Measurements from ENCODE around the gene WDR88.
"Not testable (repeated sequence)": the region's sequence is repeated elsewhere in the genome, so short reads cannot be mapped to it uniquely, and the experiment has no call there.

WDR88 gene

DNA sequence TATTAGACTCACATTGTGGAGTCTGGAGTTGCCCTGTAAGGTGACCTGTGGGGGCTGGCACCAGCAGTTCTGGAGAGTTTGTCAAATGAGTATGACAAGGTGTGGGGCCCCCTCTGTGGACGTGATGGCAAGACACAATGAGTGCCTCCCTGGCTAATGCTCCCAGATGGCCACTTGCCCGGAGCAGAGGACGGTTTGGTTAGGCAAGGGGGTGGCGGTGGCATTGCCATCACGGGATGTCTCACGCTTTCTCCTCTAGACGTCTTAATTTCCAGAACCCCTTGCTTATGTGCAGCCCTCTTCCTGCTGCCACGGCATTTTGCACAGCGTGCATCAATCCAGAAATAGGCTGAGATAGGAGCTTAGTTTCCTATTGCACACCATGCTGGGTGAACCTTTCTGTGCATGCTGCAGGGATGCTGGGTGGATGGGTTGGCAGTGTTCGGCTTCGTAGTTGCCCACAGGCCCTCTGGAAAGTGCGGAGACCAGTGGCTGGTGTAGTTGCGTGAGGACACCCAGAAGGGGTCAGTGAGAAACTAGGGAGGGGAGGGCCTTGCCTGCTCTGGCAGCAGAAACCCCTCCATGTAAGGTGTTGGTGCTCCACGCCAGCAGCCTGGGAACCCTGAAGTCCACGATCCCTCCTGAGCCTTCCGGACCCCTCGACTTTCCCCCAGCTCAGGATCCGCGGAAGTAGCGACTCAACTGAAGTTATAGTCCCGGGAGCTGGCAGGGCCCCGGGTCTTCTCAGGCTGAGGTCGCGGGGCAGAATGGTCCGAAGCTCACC lies 44.2 kb downstream of the WDR88 start:
- peak; percentile 38 for DNase-seq (ENCODE audit: low read depth, low spot score)
- in situ Hi-C loops (cut with HindIII; ENCODE audit: low sequenced_read_pairs), result no loop called here
- TF ChIP-seq, protein P1, sequence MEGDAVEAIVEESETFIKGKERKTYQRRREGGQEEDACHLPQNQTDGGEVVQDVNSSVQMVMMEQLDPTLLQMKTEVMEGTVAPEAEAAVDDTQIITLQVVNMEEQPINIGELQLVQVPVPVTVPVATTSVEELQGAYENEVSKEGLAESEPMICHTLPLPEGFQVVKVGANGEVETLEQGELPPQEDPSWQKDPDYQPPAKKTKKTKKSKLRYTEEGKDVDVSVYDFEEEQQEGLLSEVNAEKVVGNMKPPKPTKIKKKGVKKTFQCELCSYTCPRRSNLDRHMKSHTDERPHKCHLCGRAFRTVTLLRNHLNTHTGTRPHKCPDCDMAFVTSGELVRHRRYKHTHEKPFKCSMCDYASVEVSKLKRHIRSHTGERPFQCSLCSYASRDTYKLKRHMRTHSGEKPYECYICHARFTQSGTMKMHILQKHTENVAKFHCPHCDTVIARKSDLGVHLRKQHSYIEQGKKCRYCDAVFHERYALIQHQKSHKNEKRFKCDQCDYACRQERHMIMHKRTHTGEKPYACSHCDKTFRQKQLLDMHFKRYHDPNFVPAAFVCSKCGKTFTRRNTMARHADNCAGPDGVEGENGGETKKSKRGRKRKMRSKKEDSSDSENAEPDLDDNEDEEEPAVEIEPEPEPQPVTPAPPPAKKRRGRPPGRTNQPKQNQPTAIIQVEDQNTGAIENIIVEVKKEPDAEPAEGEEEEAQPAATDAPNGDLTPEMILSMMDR (IDR thresholded peaks at IDR 0.05; ENCODE audit: low read depth, low read length), result no peak
- peak overlapping the region; percentile 70 for H3K4me3 ChIP-seq (ENCODE audit: low read depth, low read length)

DNA sequence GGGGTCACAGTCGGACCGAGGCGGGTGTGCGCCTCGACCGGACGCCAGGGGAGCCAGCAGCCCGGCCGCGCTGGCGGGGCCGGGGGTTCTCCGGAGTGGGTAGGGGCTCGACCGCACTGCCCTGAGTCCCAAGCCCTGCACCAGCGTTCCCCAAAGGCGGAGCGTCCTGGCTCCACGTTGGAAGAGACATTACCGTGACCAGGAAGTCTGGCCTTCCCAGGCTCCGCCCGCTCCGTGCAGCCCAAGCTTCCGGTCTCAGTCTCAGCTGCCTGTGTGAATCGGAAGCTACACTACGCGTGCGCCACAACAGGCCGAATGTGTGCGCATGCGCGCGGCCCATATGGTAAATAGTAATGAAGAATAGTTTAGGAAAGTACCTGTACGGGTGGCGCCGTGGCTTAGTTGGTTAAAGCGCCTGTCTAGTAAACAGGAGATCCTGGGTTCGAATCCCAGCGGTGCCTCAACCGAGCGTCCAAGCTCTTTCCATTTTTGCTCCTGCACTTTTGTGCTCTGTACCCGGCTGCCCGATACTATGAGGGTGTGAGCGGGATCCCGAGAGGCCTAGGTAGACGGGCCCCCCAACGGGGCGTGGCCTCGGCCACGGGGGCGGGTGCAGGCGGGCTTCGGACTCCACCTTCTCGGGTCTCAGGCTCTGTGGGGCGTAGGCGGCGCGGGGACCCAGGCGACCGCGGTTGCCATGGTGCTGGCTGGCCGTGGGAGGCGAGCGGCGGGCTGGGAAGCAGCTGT lies 44.9 kb downstream of the WDR88 start:
- peak; percentile 99 for DNase-seq (ENCODE audit: low read depth, low spot score)
- peak overlapping the region; percentile 70 for H3K4me3 ChIP-seq (ENCODE audit: low read depth, low read length)
- TF ChIP-seq, protein P1 (IDR thresholded peaks at IDR 0.05; ENCODE audit: low read depth, low read length), result no peak
- in situ Hi-C loops (cut with HindIII; ENCODE audit: low sequenced_read_pairs), result no loop called here

DNA sequence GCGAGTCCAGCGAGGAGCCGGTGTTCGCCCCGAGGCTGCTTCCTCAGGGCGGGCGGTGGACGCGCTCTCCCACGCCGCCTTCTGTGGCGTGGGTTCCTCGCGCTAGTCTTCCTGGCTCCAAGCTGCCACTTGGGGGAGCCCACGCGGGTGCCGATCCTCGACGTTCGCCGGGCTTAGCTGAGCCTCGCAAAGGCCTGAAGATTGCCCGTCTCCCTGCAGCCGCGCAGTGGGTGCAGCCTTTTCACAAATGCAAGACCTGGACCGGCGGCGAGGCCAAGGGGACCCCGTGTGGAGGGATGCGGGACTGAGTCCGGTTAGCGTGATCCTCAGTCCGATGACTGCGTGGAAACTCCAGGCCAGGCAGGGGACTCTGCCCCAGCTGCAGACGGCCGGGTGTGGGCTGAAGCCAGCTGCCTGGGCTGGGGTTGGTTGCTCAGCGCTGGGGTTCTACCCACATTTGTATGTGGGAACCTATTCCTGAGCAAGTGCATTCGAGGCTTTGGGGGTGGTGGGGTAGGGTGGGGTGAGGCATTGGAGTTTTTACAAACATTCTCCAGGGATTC lies 45.6 kb downstream of the WDR88 start:
- TF ChIP-seq, protein P1 (IDR thresholded peaks at IDR 0.05; ENCODE audit: low read depth, low read length), result peak; percentile 45
- in situ Hi-C loops (cut with HindIII; ENCODE audit: low sequenced_read_pairs), result no loop called here
- peak; percentile 2 for DNase-seq (ENCODE audit: low read depth, low spot score)
- H3K4me3 ChIP-seq (ENCODE audit: low read depth, low read length), result peak overlapping the region; percentile 43

DNA sequence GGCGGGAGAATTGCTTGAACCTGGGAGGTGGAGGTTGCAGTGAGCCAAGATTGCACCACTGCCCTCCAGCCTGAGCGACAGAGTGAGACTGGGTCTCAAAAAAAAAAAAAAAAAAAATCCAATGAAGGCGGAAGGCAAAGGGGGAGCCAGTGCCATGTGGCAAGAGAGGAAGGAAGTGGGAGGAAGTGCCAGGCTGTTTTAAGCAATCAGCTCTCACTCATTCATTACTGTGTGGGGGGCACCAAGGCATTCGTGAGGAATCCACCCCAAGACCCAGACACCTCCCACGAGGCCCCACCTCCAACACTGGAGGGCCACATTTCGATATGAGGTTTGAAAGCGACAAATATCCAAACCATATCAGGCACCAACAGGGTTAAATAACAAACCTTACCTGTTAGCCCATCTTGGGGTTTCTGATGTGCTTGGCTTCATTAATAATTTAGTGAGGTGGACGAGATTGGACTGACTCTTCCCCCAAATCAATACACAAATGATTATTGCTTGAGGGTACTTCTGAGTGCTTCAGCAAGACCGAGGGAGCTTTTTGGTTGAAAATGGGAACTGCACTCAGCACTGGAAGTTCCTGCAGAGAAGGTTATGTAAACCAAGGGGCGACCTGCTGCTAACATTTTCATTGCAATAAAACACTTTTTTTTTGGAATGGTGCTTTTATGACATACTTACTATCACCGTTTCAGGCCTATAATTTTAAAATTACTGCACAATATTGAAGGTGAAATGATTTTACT lies 54.7 kb downstream of the WDR88 start:
- TF ChIP-seq, protein P1 (IDR thresholded peaks at IDR 0.05; ENCODE audit: low read depth, low read length), result no peak
- in situ Hi-C loops (cut with HindIII; ENCODE audit: low sequenced_read_pairs), result no loop called here
- no peak for DNase-seq (ENCODE audit: low read depth, low spot score)
- no peak overlapping the region for H3K4me3 ChIP-seq (ENCODE audit: low read depth, low read length)

DNA sequence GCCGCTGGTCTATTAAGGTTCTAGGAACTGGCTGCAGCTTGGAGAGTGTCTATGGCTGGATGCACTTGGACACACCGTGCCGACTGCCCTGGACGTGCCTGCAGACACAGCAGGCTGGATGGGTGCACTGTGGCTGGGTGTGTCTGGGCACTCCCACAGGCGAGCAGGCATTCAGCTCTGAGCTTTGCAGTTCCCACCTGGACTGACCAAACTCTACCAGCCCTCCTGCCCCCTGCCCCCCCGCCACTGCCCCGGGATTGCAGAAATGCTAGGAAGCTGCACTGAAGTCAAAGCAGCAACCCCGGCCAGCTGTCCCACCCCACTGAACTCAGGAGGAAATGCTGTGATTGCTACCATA lies 55.2 kb downstream of the WDR88 start:
- DNase-seq (ENCODE audit: low read depth, low spot score), result no peak
- in situ Hi-C loops (cut with HindIII; ENCODE audit: low sequenced_read_pairs), result no loop called here
- H3K4me3 ChIP-seq (ENCODE audit: low read depth, low read length), result no peak overlapping the region
- TF ChIP-seq, protein P1 (IDR thresholded peaks at IDR 0.05; ENCODE audit: low read depth, low read length), result no peak

DNA sequence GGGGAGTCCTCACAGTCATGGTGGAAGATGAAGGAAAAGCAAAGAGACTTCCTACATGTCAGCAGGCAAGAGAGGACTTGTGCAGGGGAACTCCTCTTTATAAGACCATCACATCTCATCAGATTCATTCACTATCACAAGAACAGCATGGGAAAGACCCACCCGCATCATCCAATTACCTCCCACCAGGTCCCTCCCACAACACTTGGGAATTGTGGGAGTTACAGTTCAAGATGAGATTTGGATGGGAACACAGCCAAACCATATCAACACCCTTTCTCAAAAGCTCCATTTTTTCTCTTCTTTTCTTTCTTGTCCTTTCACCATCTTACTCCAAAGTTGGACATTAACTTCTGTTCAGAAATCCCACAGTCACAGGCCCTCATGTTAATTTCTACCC lies 57.5 kb downstream of the WDR88 start:
- TF ChIP-seq, protein P1 (IDR thresholded peaks at IDR 0.05; ENCODE audit: low read depth, low read length), result no peak
- in situ Hi-C loops (cut with HindIII; ENCODE audit: low sequenced_read_pairs), result no loop called here
- DNase-seq (ENCODE audit: low read depth, low spot score), result no peak
- H3K4me3 ChIP-seq (ENCODE audit: low read depth, low read length), result no peak overlapping the region

DNA sequence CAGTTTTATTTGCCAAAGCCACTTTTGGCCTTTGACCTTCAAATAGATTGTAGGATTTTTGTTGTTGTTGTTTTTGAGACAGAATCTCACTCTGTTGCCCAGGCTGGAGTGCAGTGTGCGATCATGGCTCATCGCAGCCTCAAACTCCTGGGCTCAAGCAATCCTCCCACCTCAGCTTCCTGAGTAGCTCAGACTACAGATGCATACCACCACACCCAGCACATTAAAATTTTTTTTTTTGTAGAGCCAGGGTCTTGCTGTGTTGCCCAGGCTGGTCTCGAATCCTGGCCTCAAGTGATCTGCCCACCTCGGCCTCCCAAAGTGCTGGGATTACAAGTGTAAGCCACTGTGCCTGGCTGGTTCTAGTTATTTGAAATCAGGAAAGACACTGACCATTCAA lies 59.2 kb downstream of the WDR88 start:
- DNase-seq (ENCODE audit: low read depth, low spot score); H3K4me3 ChIP-seq (ENCODE audit: low read depth, low read length); in situ Hi-C loops (cut with HindIII; ENCODE audit: low sequenced_read_pairs): not testable (repeated sequence)
